ENCODE measurements around the gene PLCXD1.
A peak's percentile ranks its signal among the peaks of the same experiment; 100 is the strongest.
"Not testable (repeated sequence)": the region's sequence is repeated elsewhere in the genome, so short reads cannot be mapped to it uniquely, and the experiment has no call there.

The PLCXD1 gene, protein sequence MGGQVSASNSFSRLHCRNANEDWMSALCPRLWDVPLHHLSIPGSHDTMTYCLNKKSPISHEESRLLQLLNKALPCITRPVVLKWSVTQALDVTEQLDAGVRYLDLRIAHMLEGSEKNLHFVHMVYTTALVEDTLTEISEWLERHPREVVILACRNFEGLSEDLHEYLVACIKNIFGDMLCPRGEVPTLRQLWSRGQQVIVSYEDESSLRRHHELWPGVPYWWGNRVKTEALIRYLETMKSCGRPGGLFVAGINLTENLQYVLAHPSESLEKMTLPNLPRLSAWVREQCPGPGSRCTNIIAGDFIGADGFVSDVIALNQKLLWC

GRCh38 chrX:281166-281999 is at the start of gene PLCXD1:
PLCXD1 (plus strand) TSS chrX:281381; CDS start chrX:284188, 2,807 bp downstream.
- H3K4me3 ChIP-seq (ENCODE audit: low read depth, low read length) = peak within 1 kb of the TSS; percentile 50

DNA sequence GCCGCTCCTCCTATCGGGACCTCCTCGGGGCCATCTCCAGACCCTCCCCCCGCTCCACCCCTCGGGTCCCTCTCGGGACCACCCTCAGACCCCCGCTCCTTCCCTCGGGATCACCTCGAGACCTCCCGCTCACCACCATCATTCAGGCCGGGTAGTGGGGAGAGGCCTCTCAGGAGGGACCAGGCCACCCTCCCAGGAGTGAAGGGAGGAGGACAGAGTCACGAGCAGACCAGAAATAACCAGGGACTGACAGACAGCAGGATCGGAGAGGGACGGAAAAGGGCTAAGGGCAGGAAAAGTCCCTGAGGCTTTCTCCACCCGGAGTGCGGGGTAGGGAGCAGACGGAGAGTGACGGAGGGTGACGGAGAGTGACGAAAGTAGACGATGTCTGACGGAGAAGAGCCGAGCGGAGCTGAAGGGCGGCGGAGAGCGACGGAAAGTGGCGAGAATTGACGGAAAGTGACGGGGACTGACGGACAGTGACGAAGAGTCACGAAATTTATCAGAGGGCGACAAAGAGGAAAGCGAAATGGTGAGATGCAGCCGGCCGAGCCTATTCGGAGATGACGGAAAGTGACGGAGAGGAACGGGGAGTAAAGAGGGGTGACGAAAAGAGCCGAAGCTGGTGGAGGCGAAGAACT is 49.4 kb upstream of the PLCXD1 start:
- not testable (repeated sequence) for H3K4me3 ChIP-seq (ENCODE audit: low read depth, low read length)

- H3K4me3 ChIP-seq (ENCODE audit: low read depth, low read length) = not testable (repeated sequence)
Measured at GRCh38 chrX:232278-232655, 48.9 kb upstream of the PLCXD1 start.

- not testable (repeated sequence) for H3K4me3 ChIP-seq (ENCODE audit: low read depth, low read length)
Measured at GRCh38 chrX:236201-236600, 45.0 kb upstream of the PLCXD1 start.

DNA sequence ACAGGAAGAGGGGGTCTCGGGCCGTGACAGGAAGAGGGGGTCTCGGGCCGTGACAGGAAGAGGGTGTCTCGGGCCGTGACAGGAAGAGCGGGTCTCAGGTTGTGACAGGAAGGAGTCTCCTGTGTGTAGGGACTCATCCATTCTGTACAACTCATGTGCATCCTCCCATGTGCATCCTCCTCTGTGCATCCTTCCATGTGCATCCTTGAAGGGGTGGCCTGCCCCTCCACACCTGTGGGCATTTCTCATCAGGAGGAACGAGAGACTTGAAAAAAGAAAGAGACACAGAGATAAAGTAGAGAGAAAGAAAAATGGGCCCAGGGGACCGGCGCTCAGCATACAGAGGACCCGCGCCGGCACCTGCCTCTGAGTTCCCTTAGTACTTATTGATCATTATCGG is 30.2 kb upstream of the PLCXD1 start:
- no peak overlapping the region for H3K4me3 ChIP-seq (ENCODE audit: low read depth, low read length)

DNA sequence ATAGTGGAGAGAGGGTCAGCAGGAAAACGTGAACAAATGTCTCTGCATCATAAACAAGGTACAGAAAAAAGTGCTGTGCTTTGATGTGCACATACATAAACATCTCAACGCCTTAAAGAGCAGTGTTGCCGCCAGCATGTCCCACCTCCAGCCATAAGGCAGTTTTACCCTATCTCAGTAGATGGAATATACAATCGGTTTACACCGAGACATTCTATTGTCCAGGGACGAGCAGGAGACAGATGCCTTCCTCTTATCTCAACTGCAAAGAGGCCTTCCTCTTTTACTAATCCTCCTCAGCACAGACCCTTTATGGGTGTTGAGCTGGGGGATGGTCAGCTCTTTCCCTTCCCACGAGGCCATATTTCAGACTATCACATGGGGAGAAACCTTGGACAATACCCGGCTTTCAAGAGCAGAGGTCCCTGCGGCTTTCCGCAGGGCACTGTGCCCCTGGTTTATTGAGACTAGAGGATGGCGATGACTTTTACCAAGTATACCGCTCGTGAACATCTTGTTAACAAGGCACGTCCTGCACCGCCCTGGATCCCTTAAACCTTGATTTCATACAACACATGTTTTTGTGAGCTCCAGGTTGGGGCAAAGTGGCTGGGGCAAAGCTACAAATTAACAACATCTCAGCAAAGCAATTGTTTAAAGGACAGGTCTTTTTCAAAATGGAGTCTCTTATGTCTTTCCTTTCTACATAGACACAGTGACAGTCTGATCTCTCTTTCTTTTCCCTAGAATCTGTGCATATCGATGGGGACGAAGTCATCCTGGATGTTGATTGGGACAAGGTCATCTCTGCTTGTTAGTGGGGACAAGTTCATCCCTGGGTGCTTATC is 29.6 kb upstream of the PLCXD1 start:
- not testable (repeated sequence) for H3K4me3 ChIP-seq (ENCODE audit: low read depth, low read length)

- no peak overlapping the region for H3K4me3 ChIP-seq (ENCODE audit: low read depth, low read length)
Measured at GRCh38 chrX:252244-252956, 28.8 kb upstream of the PLCXD1 start.

DNA sequence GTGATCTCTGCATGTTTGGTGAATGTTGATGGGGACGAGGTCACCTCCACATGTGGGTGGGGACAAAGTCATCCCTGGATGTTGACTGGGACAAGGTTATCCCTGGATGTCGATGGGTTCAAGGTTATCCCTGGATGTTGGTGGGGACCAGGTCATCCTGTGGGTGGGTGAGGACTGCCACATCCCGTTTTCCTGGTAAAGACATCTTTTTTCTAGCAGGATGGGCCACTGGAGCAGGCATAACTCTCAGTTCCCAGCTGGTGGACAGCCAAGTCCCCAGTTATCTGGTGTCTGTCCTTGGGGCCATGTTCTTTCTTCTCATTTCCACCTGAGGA is 28.3 kb upstream of the PLCXD1 start:
- no peak overlapping the region for H3K4me3 ChIP-seq (ENCODE audit: low read depth, low read length)

DNA sequence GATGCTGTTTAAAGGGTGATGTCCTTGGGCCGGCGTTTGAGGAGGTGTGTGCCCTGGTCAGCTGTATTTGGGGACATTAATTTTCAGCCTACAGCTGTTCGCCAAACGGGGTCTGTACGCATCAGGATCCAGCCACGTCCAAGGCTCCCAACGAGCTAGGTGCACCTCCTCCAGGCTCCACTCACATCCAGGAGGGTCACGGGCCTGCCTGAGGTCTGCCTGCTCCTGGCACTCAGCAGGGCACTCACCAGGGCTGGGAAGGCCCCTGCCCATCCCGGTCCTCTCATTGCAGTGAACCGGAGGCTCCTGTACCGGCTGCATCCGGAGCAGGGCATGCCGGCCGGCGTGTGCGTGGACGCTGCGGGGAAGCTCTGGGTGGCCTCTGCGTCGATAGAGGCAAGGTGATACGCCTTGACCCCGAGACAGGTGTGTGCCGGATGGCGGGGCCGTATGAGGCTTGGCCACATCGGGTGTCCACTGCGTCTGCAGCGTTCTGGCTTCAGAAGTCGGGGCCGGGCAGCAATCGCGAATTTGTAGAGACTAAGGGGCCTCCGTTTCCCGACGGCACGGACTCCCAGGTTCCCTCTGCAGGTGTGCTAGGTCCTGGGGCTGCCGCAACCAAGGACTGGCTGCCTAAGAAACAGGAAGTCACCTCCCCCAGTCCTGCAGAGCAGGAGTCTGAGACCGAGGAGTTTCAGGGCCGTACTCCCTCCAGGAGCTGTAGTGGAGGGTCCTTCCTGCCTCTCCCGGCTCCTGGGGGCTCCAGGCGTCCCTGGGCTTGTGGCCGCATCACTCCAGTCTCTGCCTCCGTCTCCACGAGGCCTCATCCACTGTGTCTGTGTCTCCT is 27.5 kb upstream of the PLCXD1 start:
- H3K4me3 ChIP-seq (ENCODE audit: low read depth, low read length) = no peak overlapping the region

DNA sequence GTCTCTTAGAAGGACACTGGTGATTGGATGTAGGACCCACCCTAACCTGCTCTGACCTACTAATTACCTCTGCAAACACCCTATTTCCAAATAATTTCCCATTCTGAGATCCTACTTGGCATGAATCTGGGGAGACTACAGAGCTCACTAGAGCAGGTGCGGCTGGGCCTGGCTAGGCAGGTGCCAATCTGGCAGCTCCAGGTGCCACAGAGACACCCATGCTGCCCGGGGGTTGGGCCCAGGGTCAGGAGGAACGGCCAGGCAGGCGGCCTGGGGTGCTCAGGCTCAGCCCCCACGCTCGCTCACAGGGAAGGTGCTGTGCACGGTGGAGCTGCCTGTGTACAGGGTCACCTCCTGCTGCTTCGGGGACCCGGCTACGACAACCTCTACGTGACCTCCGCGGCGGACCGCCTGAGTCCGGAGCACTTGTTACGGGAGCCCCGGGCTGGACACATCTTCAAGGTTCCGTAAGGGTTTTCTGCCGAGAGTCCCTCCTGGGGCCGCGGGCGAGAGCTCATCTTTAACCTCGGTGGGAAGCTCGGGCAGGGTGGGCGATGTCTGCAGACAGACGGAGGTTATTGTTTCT is 26.5 kb upstream of the PLCXD1 start:
- no peak overlapping the region for H3K4me3 ChIP-seq (ENCODE audit: low read depth, low read length)

GRCh38 chrX:255923-256331 is 25.3 kb upstream of the PLCXD1 start:
- no peak overlapping the region for H3K4me3 ChIP-seq (ENCODE audit: low read depth, low read length)

DNA sequence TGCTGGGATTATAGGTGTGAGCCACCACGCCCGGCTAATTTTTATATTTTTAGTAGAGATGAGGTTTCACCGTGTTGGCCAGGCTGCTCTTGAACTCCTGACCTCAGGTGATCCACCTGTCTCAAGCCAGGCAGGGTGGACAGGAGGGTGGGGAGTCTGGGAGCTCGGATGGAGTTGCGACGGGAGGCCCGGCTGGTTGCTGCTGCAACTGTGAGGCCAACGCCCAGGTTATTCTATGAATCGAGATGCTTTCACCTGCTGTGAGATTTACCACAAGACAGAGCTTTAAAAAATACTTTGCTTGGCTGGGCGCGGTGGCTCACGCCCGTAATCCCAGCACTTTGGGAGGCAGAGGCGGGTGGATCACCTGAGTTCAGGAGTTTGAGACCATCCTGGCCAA is 24.1 kb upstream of the PLCXD1 start:
- not testable (repeated sequence) for H3K4me3 ChIP-seq (ENCODE audit: low read depth, low read length)

GRCh38 chrX:257681-258289 is 23.4 kb upstream of the PLCXD1 start:
- H3K4me3 ChIP-seq (ENCODE audit: low read depth, low read length) = no peak overlapping the region

- H3K4me3 ChIP-seq (ENCODE audit: low read depth, low read length) = no peak overlapping the region
Measured at GRCh38 chrX:258291-259040, 22.7 kb upstream of the PLCXD1 start.

- H3K4me3 ChIP-seq (ENCODE audit: low read depth, low read length) = no peak overlapping the region
Measured at GRCh38 chrX:259692-260355, 21.4 kb upstream of the PLCXD1 start.

- H3K4me3 ChIP-seq (ENCODE audit: low read depth, low read length) = no peak overlapping the region
Measured at GRCh38 chrX:261167-261918, 19.8 kb upstream of the PLCXD1 start.

- no peak overlapping the region for H3K4me3 ChIP-seq (ENCODE audit: low read depth, low read length)
Measured at GRCh38 chrX:261919-262352, 19.2 kb upstream of the PLCXD1 start.

Data from iPS-11a (cell line).